ENCODE results near the gene PDE4B.

PDE4B gene

DNA sequence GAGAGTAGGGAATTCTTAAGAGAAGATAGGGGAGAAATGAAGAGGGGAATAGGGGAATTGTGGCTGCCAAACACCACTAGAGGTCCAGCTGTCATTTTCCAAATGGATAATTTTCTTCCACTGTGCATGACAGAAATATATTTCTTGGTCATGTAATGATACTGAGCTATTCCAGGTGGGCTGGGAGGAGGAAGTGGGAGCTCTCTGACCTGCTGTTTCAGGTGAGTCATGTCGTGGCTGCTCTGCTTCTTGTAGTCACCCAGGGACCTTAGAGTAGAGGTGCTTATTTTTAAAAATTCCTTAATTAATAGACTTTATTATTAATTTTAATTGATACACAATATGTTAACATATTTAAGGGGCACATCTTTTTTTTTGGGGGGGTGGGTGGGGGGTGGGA, 11.9 kb downstream of the PDE4B start:
- H3K36me3 ChIP-seq (ENCODE audit: insufficient read depth, low read length), result no peaks in the 10 kb centered on the region
- no peaks in the 10 kb centered on the region for H3F3A ChIP-seq (ENCODE audit: insufficient read depth, low read length)
- H3K9ac ChIP-seq (ENCODE audit: low read length), result no peak overlapping the region
- TF ChIP-seq EZH2 (IDR thresholded peaks at IDR 0.05; ENCODE audit: borderline replicate concordance, low read length), result no peak
- TF ChIP-seq, protein P1, sequence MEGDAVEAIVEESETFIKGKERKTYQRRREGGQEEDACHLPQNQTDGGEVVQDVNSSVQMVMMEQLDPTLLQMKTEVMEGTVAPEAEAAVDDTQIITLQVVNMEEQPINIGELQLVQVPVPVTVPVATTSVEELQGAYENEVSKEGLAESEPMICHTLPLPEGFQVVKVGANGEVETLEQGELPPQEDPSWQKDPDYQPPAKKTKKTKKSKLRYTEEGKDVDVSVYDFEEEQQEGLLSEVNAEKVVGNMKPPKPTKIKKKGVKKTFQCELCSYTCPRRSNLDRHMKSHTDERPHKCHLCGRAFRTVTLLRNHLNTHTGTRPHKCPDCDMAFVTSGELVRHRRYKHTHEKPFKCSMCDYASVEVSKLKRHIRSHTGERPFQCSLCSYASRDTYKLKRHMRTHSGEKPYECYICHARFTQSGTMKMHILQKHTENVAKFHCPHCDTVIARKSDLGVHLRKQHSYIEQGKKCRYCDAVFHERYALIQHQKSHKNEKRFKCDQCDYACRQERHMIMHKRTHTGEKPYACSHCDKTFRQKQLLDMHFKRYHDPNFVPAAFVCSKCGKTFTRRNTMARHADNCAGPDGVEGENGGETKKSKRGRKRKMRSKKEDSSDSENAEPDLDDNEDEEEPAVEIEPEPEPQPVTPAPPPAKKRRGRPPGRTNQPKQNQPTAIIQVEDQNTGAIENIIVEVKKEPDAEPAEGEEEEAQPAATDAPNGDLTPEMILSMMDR (IDR thresholded peaks at IDR 0.05; ENCODE audit: low read length), result no peak
- H3K27me3 ChIP-seq (ENCODE audit: insufficient read depth, low read length), result no peaks in the 10 kb centered on the region
- H3K4me3 ChIP-seq (ENCODE audit: low read depth, low read length, poor library complexity, severe bottlenecking), result no peak overlapping the region
- no peaks in the 10 kb centered on the region for H3K79me2 ChIP-seq (ENCODE audit: insufficient read depth, low read length)
- no peak overlapping the region for H3K4me2 ChIP-seq (ENCODE audit: low read length)
- H2AFZ ChIP-seq (ENCODE audit: low read length), result no peak overlapping the region
- H3K4me1 ChIP-seq (ENCODE audit: insufficient read depth, low read length, severe bottlenecking), result no peaks in the 10 kb centered on the region
- no peak overlapping the region for H3K27ac ChIP-seq (ENCODE audit: low read depth, low read length, poor library complexity, severe bottlenecking)
- no peaks in the 10 kb centered on the region for H3K9me3 ChIP-seq (ENCODE audit: low read length)
- no peaks in the 10 kb centered on the region for H3K9me2 ChIP-seq (ENCODE audit: low read depth, low read length)
- no peaks in the 10 kb centered on the region for H4K20me1 ChIP-seq (ENCODE audit: insufficient read depth, low read length)

DNA sequence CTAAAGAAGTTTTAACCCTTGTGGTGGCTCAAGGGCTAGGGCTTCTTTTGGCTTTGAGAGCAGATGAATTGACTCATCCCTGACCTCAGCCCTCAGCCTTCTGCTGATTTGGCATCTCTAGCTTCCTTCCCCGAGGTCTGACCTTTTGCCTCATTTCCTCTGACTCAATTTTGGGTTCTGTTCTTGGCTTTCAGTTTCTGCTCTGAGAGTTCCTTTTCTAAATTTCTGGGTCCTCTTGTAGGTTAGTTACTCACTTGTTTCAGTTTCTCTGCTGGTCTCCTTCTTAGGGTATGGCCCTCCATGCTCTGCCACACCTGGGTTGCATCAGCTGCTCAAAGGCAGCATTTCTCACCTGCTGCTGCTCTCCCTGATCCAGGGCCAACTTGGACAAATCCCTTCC, 19.4 kb downstream of the PDE4B start:
- Histone ChIP-seq H4K20me1 (ENCODE audit: insufficient read depth, low read length) (no peaks in the 10 kb centered on the region), H3K79me2 (ENCODE audit: insufficient read depth, low read length) (no peaks in the 10 kb centered on the region), H3K9me3 (ENCODE audit: low read length) (no peaks in the 10 kb centered on the region), H3K9me2 (ENCODE audit: low read depth, low read length) (no peaks in the 10 kb centered on the region), H2AFZ (ENCODE audit: low read length) (no peak overlapping the region), H3K9ac (ENCODE audit: low read length) (no peak overlapping the region), H3K27ac (ENCODE audit: low read depth, low read length, poor library complexity, severe bottlenecking) (no peak overlapping the region), H3F3A (ENCODE audit: insufficient read depth, low read length) (no peaks in the 10 kb centered on the region), H3K27me3 (ENCODE audit: insufficient read depth, low read length) (no peaks in the 10 kb centered on the region), H3K36me3 (ENCODE audit: insufficient read depth, low read length) (no peaks in the 10 kb centered on the region), H3K4me2 (ENCODE audit: low read length) (no peak overlapping the region), H3K4me1 (ENCODE audit: insufficient read depth, low read length, severe bottlenecking) (no peaks in the 10 kb centered on the region), H3K4me3 (ENCODE audit: low read depth, low read length, poor library complexity, severe bottlenecking) (no peak overlapping the region)
- TF ChIP-seq, protein P1 (IDR thresholded peaks at IDR 0.05; ENCODE audit: low read length), result no peak
- no peak for TF ChIP-seq EZH2 (IDR thresholded peaks at IDR 0.05; ENCODE audit: borderline replicate concordance, low read length)

DNA sequence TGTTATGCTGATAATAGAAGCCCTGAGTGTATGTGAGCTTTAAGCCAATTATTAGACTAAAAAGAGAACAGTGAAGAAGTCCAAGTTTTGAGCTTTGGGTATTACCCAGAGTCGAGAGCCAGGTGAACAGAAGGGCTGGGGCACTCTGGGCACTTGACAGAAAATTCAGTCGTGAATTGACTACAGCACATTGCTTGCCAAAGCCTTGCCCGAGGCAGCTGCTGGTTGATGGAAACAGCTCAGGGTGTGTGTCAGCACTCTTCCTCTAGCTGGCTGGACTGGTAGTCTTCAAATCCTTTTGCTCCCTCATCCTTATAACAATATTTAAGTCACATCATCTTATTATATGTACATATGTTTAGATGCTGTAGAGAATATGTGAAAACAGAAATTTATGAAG, 21.3 kb downstream of the PDE4B start:
- Histone ChIP-seq H3K9me3 (ENCODE audit: low read length) (no peaks in the 10 kb centered on the region), H3K9ac (ENCODE audit: low read length) (no peak overlapping the region), H3K4me3 (ENCODE audit: low read depth, low read length, poor library complexity, severe bottlenecking) (no peak overlapping the region), H3K4me2 (ENCODE audit: low read length) (no peak overlapping the region), H3K79me2 (ENCODE audit: insufficient read depth, low read length) (no peaks in the 10 kb centered on the region), H3K27me3 (ENCODE audit: insufficient read depth, low read length) (no peaks in the 10 kb centered on the region), H3K36me3 (ENCODE audit: insufficient read depth, low read length) (no peaks in the 10 kb centered on the region), H2AFZ (ENCODE audit: low read length) (no peak overlapping the region), H3K27ac (ENCODE audit: low read depth, low read length, poor library complexity, severe bottlenecking) (no peak overlapping the region), H3K9me2 (ENCODE audit: low read depth, low read length) (no peaks in the 10 kb centered on the region), H3F3A (ENCODE audit: insufficient read depth, low read length) (no peaks in the 10 kb centered on the region), H4K20me1 (ENCODE audit: insufficient read depth, low read length) (no peaks in the 10 kb centered on the region), H3K4me1 (ENCODE audit: insufficient read depth, low read length, severe bottlenecking) (no peaks in the 10 kb centered on the region)
- TF ChIP-seq, protein P1 (IDR thresholded peaks at IDR 0.05; ENCODE audit: low read length), result no peak
- no peak for TF ChIP-seq EZH2 (IDR thresholded peaks at IDR 0.05; ENCODE audit: borderline replicate concordance, low read length)
